B cell (primary cell): ENCODE data around the gene CCDC183. TPM values are rescaled to one million over a fixed set of nuclear protein-coding genes. Genes with fewer than 3 reads are reported as not detected.
A peak's percentile ranks its signal among the peaks of the same experiment; 100 is the strongest.

Experiments
- ATAC-seq: fragments of 200-7000 bp; cut with Tn5 transposase; one replicate; pipeline ENCODE4 v1.10.0; 2021; ENCODE audit warnings: low read depth, mild to moderate bottlenecking, moderate number of reproducible peaks, moderate library complexity
- CTCF ChIA-PET: fragments of 350-600 bp; sonication (Branson Sonifier 250); formaldehyde crosslinking; loops from one replicate; lab custom pipeline; 2021; ENCODE audit warnings: antibody characterized with exemption, inconsistent platforms; lab: Charles Lee
- POLR2A ChIA-PET: fragments of 350-600 bp; sonication (Branson Sonifier 250); formaldehyde crosslinking; loops from one replicate; lab custom pipeline; 2021; ENCODE audit warnings: antibody characterized with exemption; lab: Charles Lee
- DNase-seq: peaks from one replicate; pipeline ENCODE4 v3.0.0; 2013
- H2AFZ ChIP-seq: 2 replicates; pipeline ENCODE4 v1.6.1; 2012; ENCODE audit warnings: mild to moderate bottlenecking, low read depth, low read length; ENCODE audit not compliant: insufficient read depth, poor library complexity, severe bottlenecking
- H3K27ac ChIP-seq, 2 donors: 1 replicate in 1 of 2; 2 replicates in 1 of 2; pipeline ENCODE4 v1.5.1; 2012 to 2013; ENCODE audit warnings: low read length in 2 of 2, mild to moderate bottlenecking in 2 of 2, moderate library complexity in 1 of 2
- H3K27me3 ChIP-seq, 4 experiments: fragments of 200-600 bp in 1 of 4; sonication (generic) in 1 of 4; replicated peaks in 1 of 4; 1 replicate in 2 of 4; 2 replicates in 2 of 4; pipeline versions ENCODE4 v1.6.1 to v1.7.0; 2013 to 2016; ENCODE audit warnings: low read length in 3 of 4, mild to moderate bottlenecking in 2 of 4, mixed read lengths in 1 of 4, moderate library complexity in 1 of 4; ENCODE audit not compliant: insufficient read depth in 4 of 4, control insufficient read depth in 3 of 4; ENCODE audit errors: control extremely low read depth in 1 of 4
- H3K36me3 ChIP-seq, 2 experiments: replicated peaks in 1 of 2; 1 replicate in 1 of 2; 2 replicates in 1 of 2; pipeline versions ENCODE4 v1.6.1 to v1.7.1; 2013; ENCODE audit warnings: low read length in 1 of 2; ENCODE audit not compliant: insufficient read depth in 2 of 2, control insufficient read depth in 1 of 2; ENCODE audit errors: control extremely low read depth in 1 of 2, extremely low read depth in 1 of 2
- H3K4me1 ChIP-seq, 2 donors: fragments of 200-600 bp in 1 of 2; sonication (generic) in 1 of 2; 1 replicate in 1 of 2; 2 replicates in 1 of 2; pipeline versions ENCODE4 v1.5.1 to v1.6.1; 2013 to 2017; ENCODE audit warnings: low read length in 2 of 2; ENCODE audit not compliant: control insufficient read depth in 2 of 2, insufficient read depth in 2 of 2
- H3K4me2 ChIP-seq: replicated peaks from 2 replicates; pipeline ENCODE3; 2012; ENCODE audit warnings: mild to moderate bottlenecking, low read depth, low read length; ENCODE audit not compliant: poor library complexity, severe bottlenecking
- H3K4me3 ChIP-seq, 5 experiments: fragments of 200-600 bp in 1 of 5; sonication (generic) in 1 of 5; 1 replicate in 3 of 5; 2 replicates in 2 of 5; pipeline versions ENCODE4 v1.5.1 to v1.7.0; 2011 to 2016; ENCODE audit warnings: low read length in 4 of 5, mild to moderate bottlenecking in 4 of 5, low read depth in 2 of 5, control low read depth in 1 of 5, moderate library complexity in 1 of 5; ENCODE audit not compliant: insufficient read depth in 1 of 5; ENCODE audit errors: control extremely low read depth in 1 of 5, extremely low read depth in 1 of 5
- H3K79me2 ChIP-seq: fragments of 200-600 bp; sonication (generic); one replicate; pipeline ENCODE4 v1.6.0; 2016; ENCODE audit warnings: low read length; ENCODE audit not compliant: control insufficient read depth, insufficient read depth
- H3K9ac ChIP-seq: fragments of 200-600 bp; sonication (generic); 2 replicates; pipeline ENCODE4 v1.6.1; 2017; ENCODE audit warnings: mild to moderate bottlenecking, low read length, moderate library complexity
- H3K9me3 ChIP-seq, 3 donors: one replicate each; pipeline versions ENCODE4 v1.6.1 to v1.7.1; 2013; ENCODE audit warnings: low read length in 2 of 3; ENCODE audit not compliant: control insufficient read depth in 2 of 3, insufficient read depth in 1 of 3; ENCODE audit errors: control extremely low read depth in 1 of 3
- H4K20me1 ChIP-seq: 2 replicates; pipeline ENCODE4 v1.6.0; 2012; ENCODE audit warnings: mild to moderate bottlenecking, low read length; ENCODE audit not compliant: insufficient read depth, control insufficient read depth, poor library complexity, severe bottlenecking
- H3K27ac Mint-ChIP-seq: one replicate; pipeline ENCODE4 v1.8.0; 2021; ENCODE audit warnings: mixed read lengths
- H3K27me3 Mint-ChIP-seq: one replicate; pipeline ENCODE4 v1.8.0; 2021; ENCODE audit warnings: mixed read lengths
- H3K4me1 Mint-ChIP-seq: one replicate; pipeline ENCODE4 v1.8.0; 2021; ENCODE audit warnings: mixed read lengths
- H3K4me3 Mint-ChIP-seq: one replicate; pipeline ENCODE4 v1.8.0; 2021; ENCODE audit warnings: mixed read lengths
- H3K9me3 Mint-ChIP-seq: one replicate; pipeline ENCODE4 v1.8.0; 2022; ENCODE audit warnings: mixed read lengths; ENCODE audit not compliant: insufficient read depth
- EZH2 ChIP-seq: IDR thresholded peaks from 2 replicates; pipeline ENCODE4 v1.6.1; 2012; ENCODE audit warnings: borderline replicate concordance, low read depth, mild to moderate bottlenecking, moderate library complexity, low read length; ENCODE audit not compliant: insufficient read depth, poor library complexity, severe bottlenecking
- WGBS: methylation state at CpG from one replicate; pipeline ENCODE4 v1.1.5; 2013; ENCODE audit warnings: missing lambda C conversion rate; ENCODE audit not compliant: insufficient coverage; 5-methylcytosine and 5-hydroxymethylcytosine counted together
- intact Hi-C: fragments of 100-400 bp; cut with micrococcal nuclease; formaldehyde crosslinking; loops from one replicate; pipeline ENCODE4 v1.10.0; 2022
- polyA plus RNA-seq: library from polyadenylated mRNA; depleted of rRNA; stranded (reverse); fragments of >200 nt; gene quantifications from 2 replicates; pipeline ENCODE4 v1.2.3, GENCODE V29; 2012
- total RNA-seq, 2 donors: library from RNA; stranded (reverse); fragments of 120-200 nt in 1 of 2; gene quantifications; 1 replicate in 1 of 2; 2 replicates in 1 of 2; pipeline versions ENCODE4 v1.2.3 to v1.2.4, GENCODE V29; 2013 to 2022
- TF ChIP-seq, protein P1 (sequence below): fragments of 200-600 bp; IDR thresholded peaks from one replicate; pipeline ENCODE4 v1.8.0; 2022; ENCODE audit warnings: antibody characterized with exemption, mild to moderate bottlenecking

CCDC183 gene
- total and polyA plus RNA-seq, 2 donors (not counting 1 experiment from before 2014, with no cell fraction given), result 1.8 to 4.9 TPM

DNA sequence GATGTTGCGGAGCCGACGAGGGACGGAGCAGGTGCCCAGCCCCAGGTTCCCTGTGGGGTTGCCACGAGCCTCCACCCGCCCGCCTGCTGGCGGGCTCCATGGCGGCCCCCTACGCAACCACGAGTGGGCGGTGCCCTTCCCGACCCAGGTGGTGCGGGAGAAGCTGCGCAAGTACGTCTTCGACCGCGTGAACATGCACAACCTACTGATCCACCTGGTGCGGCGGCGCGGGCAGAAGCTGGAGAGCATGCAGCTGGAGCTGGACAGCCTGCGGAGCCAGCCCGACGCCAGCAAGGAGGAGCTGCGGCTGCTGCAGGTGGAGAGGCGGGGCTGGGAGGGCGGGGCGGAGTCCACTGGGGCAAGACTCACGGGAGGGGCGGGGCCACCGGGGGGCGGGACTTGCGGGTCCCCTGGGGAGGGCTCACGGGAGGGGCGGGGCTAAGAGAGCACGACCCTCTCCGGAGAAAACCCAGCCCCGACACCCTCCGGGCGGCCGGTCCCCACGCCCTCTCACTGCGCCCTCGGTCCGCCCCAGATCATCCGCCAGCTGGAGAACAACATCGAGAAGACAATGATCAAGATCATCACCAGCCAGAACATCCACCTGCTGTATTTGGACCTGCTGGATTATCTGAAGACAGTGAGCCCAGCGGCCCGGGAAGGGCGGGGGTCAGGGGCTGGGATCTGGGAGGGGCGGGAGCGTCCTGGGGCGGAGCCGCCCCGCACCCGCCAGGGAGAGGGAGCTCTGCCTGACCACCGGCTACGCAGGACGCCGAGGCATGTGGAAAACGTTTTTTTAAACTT, 3.9 kb downstream of the CCDC183 start:
- peak overlapping the region; percentile 99 for H3K4me2 ChIP-seq
- H3K9me3 ChIP-seq, result no peaks in the 10 kb centered on the region
- peak overlapping the region; percentile 73 for H3K9ac ChIP-seq
- peaks cover 4% of the 10 kb centered on the region for H3K79me2 ChIP-seq
- WGBS, result under 1% methylated on average over 56 of the region's 63 CpGs
- intact Hi-C loops, result loop anchor here (1.0 to 10.0 kb wide), 2 partner anchors 9 to 655 kb away; partner anchors contain the start of genes NSMF and TMEM141
- no peaks in the 10 kb centered on the region for H4K20me1 ChIP-seq
- peaks cover 6% of the 10 kb centered on the region for H3K27me3 Mint-ChIP-seq
- no peaks in the 10 kb centered on the region for H3K36me3 ChIP-seq
- H3K4me3 ChIP-seq, result peak overlapping the region; percentile 8 to 81 (median 60)
- no peaks in the 10 kb centered on the region for H3K9me3 Mint-ChIP-seq
- peak; percentile 87 for ATAC-seq
- peaks cover 18% of the 10 kb centered on the region for H3K4me1 Mint-ChIP-seq
- CTCF ChIA-PET, result interaction anchor here (0.8 to 1.7 kb wide), 6 partner anchors 20 to 268 kb away, joined by 3 to 6 read pairs (median 4); partner anchors contain the start of gene AJM1
- peaks cover 0 to 25% (median 11%) of the 10 kb centered on the region in 4 experiments for H3K27me3 ChIP-seq
- H2AFZ ChIP-seq, result peak overlapping the region; percentile 76
- no peak overlapping the region for H3K27ac ChIP-seq
- peak; percentile 91 for DNase-seq
- POLR2A ChIA-PET, result interaction anchor here (0.6 to 1.2 kb wide), 9 partner anchors 9 to 383 kb away, joined by 3 to 7 read pairs (median 3); partner anchors contain the start of genes EDF1 and TMEM141
- peak overlapping the region; percentile 90 for H3K4me3 Mint-ChIP-seq
- peaks cover 20 to 30% of the 10 kb centered on the region in 2 donors for H3K4me1 ChIP-seq
- TF ChIP-seq, protein P1, sequence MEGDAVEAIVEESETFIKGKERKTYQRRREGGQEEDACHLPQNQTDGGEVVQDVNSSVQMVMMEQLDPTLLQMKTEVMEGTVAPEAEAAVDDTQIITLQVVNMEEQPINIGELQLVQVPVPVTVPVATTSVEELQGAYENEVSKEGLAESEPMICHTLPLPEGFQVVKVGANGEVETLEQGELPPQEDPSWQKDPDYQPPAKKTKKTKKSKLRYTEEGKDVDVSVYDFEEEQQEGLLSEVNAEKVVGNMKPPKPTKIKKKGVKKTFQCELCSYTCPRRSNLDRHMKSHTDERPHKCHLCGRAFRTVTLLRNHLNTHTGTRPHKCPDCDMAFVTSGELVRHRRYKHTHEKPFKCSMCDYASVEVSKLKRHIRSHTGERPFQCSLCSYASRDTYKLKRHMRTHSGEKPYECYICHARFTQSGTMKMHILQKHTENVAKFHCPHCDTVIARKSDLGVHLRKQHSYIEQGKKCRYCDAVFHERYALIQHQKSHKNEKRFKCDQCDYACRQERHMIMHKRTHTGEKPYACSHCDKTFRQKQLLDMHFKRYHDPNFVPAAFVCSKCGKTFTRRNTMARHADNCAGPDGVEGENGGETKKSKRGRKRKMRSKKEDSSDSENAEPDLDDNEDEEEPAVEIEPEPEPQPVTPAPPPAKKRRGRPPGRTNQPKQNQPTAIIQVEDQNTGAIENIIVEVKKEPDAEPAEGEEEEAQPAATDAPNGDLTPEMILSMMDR, result no peak
- TF ChIP-seq EZH2, result no peak
- peak overlapping the region; percentile 81 for H3K27ac Mint-ChIP-seq
